D721Med (cell line): ENCODE measurements around the gene TMCC2.
A peak's percentile ranks its signal among the peaks of the same experiment; 100 is the strongest.

ENCODE experiments used
- DNase-seq: peaks from one replicate; pipeline ENCODE4 v3.0.0; 2011; ENCODE audit warnings: low spot score; ENCODE audit not compliant: insufficient read length
- FAIRE-seq: peaks from 2 replicates; lab custom pipeline; 2011; peaks lifted over from hg19 to GRCh38; lab: Jason Lieb, UNC
- TF ChIP-seq, protein P1 (sequence below): IDR thresholded peaks from 2 replicates; pipeline ENCODE4 v1.5.1; 2012; ENCODE audit warnings: mild to moderate bottlenecking, control low read depth; ENCODE audit not compliant: insufficient read depth; ENCODE audit errors: missing control alignments

Gene TMCC2

DNA sequence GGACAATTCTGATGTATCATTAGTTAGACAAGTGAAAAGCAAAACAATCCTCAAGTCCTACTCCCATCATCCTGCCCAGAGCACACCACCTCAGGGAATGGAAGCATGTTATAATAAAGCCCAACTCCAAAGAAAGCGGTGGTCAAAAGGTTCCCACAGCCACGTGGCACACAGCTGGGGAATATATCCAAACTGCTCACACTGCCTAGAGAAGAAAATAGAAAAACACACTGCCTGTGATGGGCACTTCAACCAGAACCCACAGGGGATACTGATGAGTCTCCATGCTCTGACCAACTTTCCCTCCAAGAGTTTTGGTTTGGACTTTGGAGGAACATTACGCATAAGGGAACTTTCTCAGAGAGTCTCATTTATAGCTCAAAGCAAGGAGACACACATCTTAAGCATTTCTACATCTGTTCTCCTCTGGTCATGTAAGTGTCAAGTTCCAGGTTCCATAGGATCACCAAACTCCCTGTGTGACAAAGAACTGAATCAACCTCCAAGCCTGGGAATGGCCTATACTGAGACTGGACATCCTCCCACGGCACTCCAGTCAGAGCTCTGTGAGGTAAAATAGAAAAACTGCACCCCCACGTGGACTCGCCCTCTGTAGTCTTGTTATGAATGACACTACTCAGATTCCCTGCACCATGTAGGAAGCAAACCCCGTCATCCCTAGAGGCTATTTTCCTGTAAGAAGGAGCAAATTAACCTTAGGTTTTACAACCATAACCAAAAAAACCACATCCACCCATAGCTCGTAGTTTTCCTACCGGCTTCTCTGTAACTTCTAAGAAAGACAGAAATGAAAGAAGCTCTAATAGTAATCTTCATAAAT, 28.4 kb upstream of the TMCC2 start:
- DNase-seq, result no peak
- FAIRE-seq, result no peak

GRCh38 chr1:205199931-205200299, 27.8 kb upstream of the TMCC2 start:
- DNase-seq (no peak), FAIRE-seq (no peak)
- TF ChIP-seq, protein P1, sequence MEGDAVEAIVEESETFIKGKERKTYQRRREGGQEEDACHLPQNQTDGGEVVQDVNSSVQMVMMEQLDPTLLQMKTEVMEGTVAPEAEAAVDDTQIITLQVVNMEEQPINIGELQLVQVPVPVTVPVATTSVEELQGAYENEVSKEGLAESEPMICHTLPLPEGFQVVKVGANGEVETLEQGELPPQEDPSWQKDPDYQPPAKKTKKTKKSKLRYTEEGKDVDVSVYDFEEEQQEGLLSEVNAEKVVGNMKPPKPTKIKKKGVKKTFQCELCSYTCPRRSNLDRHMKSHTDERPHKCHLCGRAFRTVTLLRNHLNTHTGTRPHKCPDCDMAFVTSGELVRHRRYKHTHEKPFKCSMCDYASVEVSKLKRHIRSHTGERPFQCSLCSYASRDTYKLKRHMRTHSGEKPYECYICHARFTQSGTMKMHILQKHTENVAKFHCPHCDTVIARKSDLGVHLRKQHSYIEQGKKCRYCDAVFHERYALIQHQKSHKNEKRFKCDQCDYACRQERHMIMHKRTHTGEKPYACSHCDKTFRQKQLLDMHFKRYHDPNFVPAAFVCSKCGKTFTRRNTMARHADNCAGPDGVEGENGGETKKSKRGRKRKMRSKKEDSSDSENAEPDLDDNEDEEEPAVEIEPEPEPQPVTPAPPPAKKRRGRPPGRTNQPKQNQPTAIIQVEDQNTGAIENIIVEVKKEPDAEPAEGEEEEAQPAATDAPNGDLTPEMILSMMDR, result no peak

More for the DNA sequence above, 28.4 kb upstream of the TMCC2 start:
- TF ChIP-seq, protein P1, result no peak

DNA sequence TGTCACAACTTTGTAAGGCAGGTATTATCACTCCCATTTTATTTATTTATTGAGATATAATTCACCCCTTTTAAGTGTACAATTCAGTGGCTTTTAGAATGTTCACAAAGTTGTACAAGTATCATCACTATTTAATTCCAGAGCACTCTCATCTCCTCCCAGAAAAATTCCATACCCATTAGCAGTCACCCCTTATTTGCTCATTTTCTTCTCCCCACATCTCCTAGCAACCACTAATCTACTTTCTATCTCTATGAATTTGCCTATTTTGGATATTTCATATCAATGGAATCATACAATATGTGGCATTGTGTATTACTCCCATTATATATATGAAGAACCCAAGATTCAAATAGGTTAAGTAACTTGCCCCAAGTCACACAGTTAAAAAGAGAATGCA, 23.2 kb upstream of the TMCC2 start:
- TF ChIP-seq, protein P1, result no peak
- FAIRE-seq, result no peak
- no peak for DNase-seq

GRCh38 chr1:205205055-205205454, 22.7 kb upstream of the TMCC2 start:
- FAIRE-seq (no peak), DNase-seq (no peak)
- TF ChIP-seq, protein P1, result no peak

GRCh38 chr1:205208811-205209210, 18.9 kb upstream of the TMCC2 start:
- FAIRE-seq (no peak), DNase-seq (no peak)
- TF ChIP-seq, protein P1, result no peak

GRCh38 chr1:205210756-205211168, 17.0 kb upstream of the TMCC2 start:
- TF ChIP-seq, protein P1, result no peak
- FAIRE-seq (no peak), DNase-seq (peak; percentile 60)
